GM12892 (cell line): Measurements from ENCODE around the gene UBE2L3. TPM values are rescaled to one million over a fixed set of nuclear protein-coding genes. Genes with fewer than 3 reads are reported as not detected.
A peak's percentile ranks its signal among the peaks of the same experiment; 100 is the strongest.
"Not testable (repeated sequence)": the region's sequence is repeated elsewhere in the genome, so short reads cannot be mapped to it uniquely, and the experiment has no call there.

Experiments
- DNase-seq: peaks from one replicate; pipeline ENCODE4 v3.0.0; 2011; ENCODE audit not compliant: insufficient read length
- FAIRE-seq: peaks from 2 replicates; lab custom pipeline; 2011; peaks lifted over from hg19 to GRCh38; lab: Jason Lieb, UNC
- POLR2A ChIP-seq: IDR thresholded peaks from 2 replicates; pipeline ENCODE4 v1.6.1; 2011; ENCODE audit warnings: low read depth, low read length, control low read depth
- POLR2AphosphoS5 ChIP-seq: IDR thresholded peaks from 2 replicates; pipeline ENCODE4 v1.6.1; 2011; ENCODE audit warnings: low read depth, low read length, control low read depth
- TAF1 ChIP-seq: IDR thresholded peaks from 2 replicates; pipeline ENCODE4 v1.6.1; 2011; ENCODE audit warnings: low read depth, mild to moderate bottlenecking, control low read depth, low read length, borderline replicate concordance
- polyA plus RNA-seq: library from polyadenylated mRNA; unstranded; fragments of >200 nt; gene quantifications from one replicate; pipeline ENCODE4 v1.2.1, GENCODE V29; 2012; ENCODE audit warnings: missing spikeins, inconsistent platforms; ENCODE audit not compliant: missing spikeins

Gene UBE2L3
- 56.4 TPM for polyA plus RNA-seq

- DNase-seq: peak; percentile 93
- peak; percentile 84 for TF ChIP-seq POLR2A
- peak; percentile 96 for TF ChIP-seq TAF1
- peak; percentile 50; the same call in 1 of the 2 replicates for TF ChIP-seq POLR2AphosphoS5
Observed at GRCh38 chr22:21567456-21568346, at the start of gene UBE2L3. UBE2L3 (plus strand) TSS chr22:21567714; CDS start chr22:21567745, 31 bp downstream.

GRCh38 chr22:21526705-21527500, 40.6 kb upstream of the UBE2L3 start:
- not testable (repeated sequence) for FAIRE-seq, DNase-seq

More at GRCh38 chr22:21567456-21568346, at the start of gene UBE2L3:
- FAIRE-seq: peak; percentile 92

- not testable (repeated sequence) for DNase-seq, FAIRE-seq
Observed at GRCh38 chr22:21531525-21531924, 36.0 kb upstream of the UBE2L3 start.

- not testable (repeated sequence) for FAIRE-seq, DNase-seq
Observed at GRCh38 chr22:21532863-21533648, 34.5 kb upstream of the UBE2L3 start.

- not testable (repeated sequence) for FAIRE-seq, DNase-seq
Observed at GRCh38 chr22:21539862-21540261, 27.7 kb upstream of the UBE2L3 start.

- not testable (repeated sequence) for DNase-seq, FAIRE-seq
Observed at GRCh38 chr22:21544432-21545322, 22.8 kb upstream of the UBE2L3 start.

GRCh38 chr22:21549558-21549957, 18.0 kb upstream of the UBE2L3 start:
- not testable (repeated sequence) for FAIRE-seq, DNase-seq

GRCh38 chr22:21550008-21550677, 17.4 kb upstream of the UBE2L3 start:
- FAIRE-seq, DNase-seq: not testable (repeated sequence)

- not testable (repeated sequence) for FAIRE-seq, DNase-seq
Observed at GRCh38 chr22:21550678-21551047, 16.9 kb upstream of the UBE2L3 start.

GRCh38 chr22:21551361-21551760, 16.2 kb upstream of the UBE2L3 start, which contains the start of gene RIMBP3C:
RIMBP3C (minus strand) TSS chr22:21551461; CDS start chr22:21550976, 485 bp downstream.
- DNase-seq, FAIRE-seq: not testable (repeated sequence)

- not testable (repeated sequence) for FAIRE-seq, DNase-seq
Observed at GRCh38 chr22:21559345-21560125, 8.0 kb upstream of the UBE2L3 start.

GRCh38 chr22:21560657-21561056, 6.9 kb upstream of the UBE2L3 start:
- FAIRE-seq, DNase-seq: not testable (repeated sequence)
